ENCODE measurements around the gene HCFC2. TPM values are rescaled to one million over a fixed set of nuclear protein-coding genes. Genes with fewer than 3 reads are reported as not detected.

Gene HCFC2
- total and polyA plus RNA-seq, 9 of the 15 experiments (the other 6 are each of a cell fraction or from before 2014, with no cell fraction given) = 1.2 to 6.5 (median 3.8) TPM

- Histone ChIP-seq H3K36me3 (ENCODE audit: control insufficient read depth, insufficient read depth, low read length) (peaks cover 79% of the 10 kb centered on the region), H3K27ac (ENCODE audit: extremely low read depth, low read depth, low read length) (no peak overlapping the region), H3K9me1 (ENCODE audit: control insufficient read depth, insufficient read depth, low read length) (no peaks in the 10 kb centered on the region), H3K4me2 (ENCODE audit: insufficient read depth, low read length) (no peak overlapping the region), H3K4me3 (no peak overlapping the region), H2AFZ (ENCODE audit: low read depth, low read length) (no peak overlapping the region), H3K4me1 (replicated peaks in 1 of 2; ENCODE audit: control insufficient read depth in 2 of 2, insufficient read depth in 2 of 2, low read length in 2 of 2) (no peaks in the 10 kb centered on the region), H3K9ac (ENCODE audit: insufficient read depth in 1 of 2, low read depth in 2 of 2, low read length in 2 of 2) (no peak overlapping the region), H3K9me3 (replicated peaks; ENCODE audit: control insufficient read depth, insufficient read depth, low read depth, low read length) (no peaks in the 10 kb centered on the region), H3K79me2 (ENCODE audit: control insufficient read depth, insufficient read depth, low read length) (peaks cover 7% of the 10 kb centered on the region; the same call in 1 of the 3 replicates), H3K27me3 (ENCODE audit: control insufficient read depth in 2 of 2, insufficient read depth in 2 of 2, low read length in 2 of 2) (no peaks in the 10 kb centered on the region), H4K20me1 (replicated peaks; ENCODE audit: control insufficient read depth, insufficient read depth, low read length) (no peaks in the 10 kb centered on the region)
- no peak for ATAC-seq
- ChIA-PET CTCF (ENCODE audit: low intra/inter-chr PET ratio) (no interaction called here), POLR2A (interaction anchor here (1.8 to 2.5 kb wide), 2 partner anchors 10 to 12 kb away, joined by 3 to 9 read pairs; partner anchors contain the start of gene NFYB)
- in situ Hi-C loops (cut with MboI) = no loop called here
- WGBS (ENCODE audit: insufficient coverage, low coverage, missing lambda C conversion rate) = 98% methylated on average over 3 of the region's 3 CpGs
- no peak for DNase-seq (ENCODE audit: extremely low read depth in 1 of 4, low spot score in 3 of 4)
- intact Hi-C loops (cut with micrococcal nuclease) = no loop called here
- no TSS peak for BruUV-seq (replicated peaks)
- FAIRE-seq = no peak
- no peak for TF ChIP-seq KDM5B (IDR thresholded peaks at IDR 0.05; ENCODE audit: insufficient replicate concordance, low read depth, low read length)
Measured at GRCh38 chr12:104126548-104126947, 62.2 kb downstream of the HCFC2 start.

DNA sequence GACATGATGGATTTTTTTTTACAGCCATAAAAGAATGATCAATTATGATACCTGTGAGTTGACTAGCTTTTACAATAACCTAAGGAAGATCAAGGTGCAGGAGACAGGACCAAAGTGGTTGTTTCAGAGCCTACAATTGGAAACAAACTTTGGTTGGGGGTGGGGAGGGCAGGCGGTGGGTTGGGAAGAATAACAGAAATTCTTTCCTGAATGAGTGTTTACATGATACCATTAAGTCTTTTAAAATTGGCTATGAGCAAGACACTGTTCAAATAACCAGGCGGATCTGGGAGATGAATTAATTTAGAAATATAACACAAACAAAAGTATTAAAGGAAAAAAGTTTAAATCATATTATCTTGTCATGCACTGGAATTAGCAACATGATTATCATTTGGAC is 66.4 kb downstream of the HCFC2 start:
- BruUV-seq (replicated peaks) = no TSS peak
- no peak overlapping the region for H3K27ac ChIP-seq (ENCODE audit: extremely low read depth, low read depth, low read length)
- no peak for TF ChIP-seq NCOA6 (IDR thresholded peaks at IDR 0.05)
- TF ChIP-seq PCBP2 (IDR thresholded peaks at IDR 0.05; ENCODE audit: low read depth, low read length, poor library complexity, severe bottlenecking) = no peak
- no peak for TF ChIP-seq ELF1 (tag; IDR thresholded peaks at IDR 0.05)
- no peak for TF ChIP-seq CBX3 (IDR thresholded peaks at IDR 0.05; ENCODE audit: borderline replicate concordance in 1 of 2, low read length in 2 of 2)
- TF ChIP-seq, protein P1, sequence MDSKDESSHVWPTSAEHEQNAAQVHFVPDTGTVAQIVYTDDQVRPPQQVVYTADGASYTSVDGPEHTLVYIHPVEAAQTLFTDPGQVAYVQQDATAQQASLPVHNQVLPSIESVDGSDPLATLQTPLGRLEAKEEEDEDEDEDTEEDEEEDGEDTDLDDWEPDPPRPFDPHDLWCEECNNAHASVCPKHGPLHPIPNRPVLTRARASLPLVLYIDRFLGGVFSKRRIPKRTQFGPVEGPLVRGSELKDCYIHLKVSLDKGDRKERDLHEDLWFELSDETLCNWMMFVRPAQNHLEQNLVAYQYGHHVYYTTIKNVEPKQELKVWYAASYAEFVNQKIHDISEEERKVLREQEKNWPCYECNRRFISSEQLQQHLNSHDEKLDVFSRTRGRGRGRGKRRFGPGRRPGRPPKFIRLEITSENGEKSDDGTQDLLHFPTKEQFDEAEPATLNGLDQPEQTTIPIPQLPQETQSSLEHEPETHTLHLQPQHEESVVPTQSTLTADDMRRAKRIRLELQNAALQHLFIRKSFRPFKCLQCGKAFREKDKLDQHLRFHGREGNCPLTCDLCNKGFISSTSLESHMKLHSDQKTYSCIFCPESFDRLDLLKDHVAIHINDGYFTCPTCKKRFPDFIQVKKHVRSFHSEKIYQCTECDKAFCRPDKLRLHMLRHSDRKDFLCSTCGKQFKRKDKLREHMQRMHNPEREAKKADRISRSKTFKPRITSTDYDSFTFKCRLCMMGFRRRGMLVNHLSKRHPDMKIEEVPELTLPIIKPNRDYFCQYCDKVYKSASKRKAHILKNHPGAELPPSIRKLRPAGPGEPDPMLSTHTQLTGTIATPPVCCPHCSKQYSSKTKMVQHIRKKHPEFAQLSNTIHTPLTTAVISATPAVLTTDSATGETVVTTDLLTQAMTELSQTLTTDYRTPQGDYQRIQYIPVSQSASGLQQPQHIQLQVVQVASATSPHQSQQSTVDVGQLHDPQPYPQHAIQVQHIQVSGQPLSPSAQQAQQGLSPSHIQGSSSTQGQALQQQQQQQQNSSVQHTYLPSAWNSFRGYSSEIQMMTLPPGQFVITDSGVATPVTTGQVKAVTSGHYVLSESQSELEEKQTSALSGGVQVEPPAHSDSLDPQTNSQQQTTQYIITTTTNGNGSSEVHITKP (IDR thresholded peaks at IDR 0.05; ENCODE audit: partially characterized antibody) = no peak
- TF ChIP-seq E2F6 (IDR thresholded peaks at IDR 0.05; ENCODE audit: borderline replicate concordance in 1 of 2, extremely low read depth in 1 of 2, insufficient read depth in 1 of 2, insufficient read length in 1 of 2, low read depth in 1 of 2, low read length in 1 of 2, poor library complexity in 1 of 2, severe bottlenecking in 1 of 2) = no peak
- TF ChIP-seq ZNF384 (IDR thresholded peaks at IDR 0.05; ENCODE audit: low read depth, low read length) = no peak
- no peak for TF ChIP-seq ZNF311 (CRISPR knock-in tag; IDR thresholded peaks at IDR 0.05)
- TF ChIP-seq KLF1 (tag; IDR thresholded peaks at IDR 0.05) = no peak
- no peak for TF ChIP-seq BRD4 (IDR thresholded peaks at IDR 0.05)

More for the DNA sequence above, 66.4 kb downstream of the HCFC2 start:
- in situ Hi-C loops (cut with MboI) = no loop called here
- Histone ChIP-seq H3K36me3 (ENCODE audit: control insufficient read depth, insufficient read depth, low read length) (peaks cover 83% of the 10 kb centered on the region), H3K27me3 (ENCODE audit: control insufficient read depth in 2 of 2, insufficient read depth in 2 of 2, low read length in 2 of 2) (no peaks in the 10 kb centered on the region), H2AFZ (ENCODE audit: low read depth, low read length) (no peak overlapping the region), H4K20me1 (replicated peaks; ENCODE audit: control insufficient read depth, insufficient read depth, low read length) (no peaks in the 10 kb centered on the region), H3K4me1 (replicated peaks in 1 of 2; ENCODE audit: control insufficient read depth in 2 of 2, insufficient read depth in 2 of 2, low read length in 2 of 2) (peaks cover 0 to 6% of the 10 kb centered on the region in 2 experiments; a peak in 2 of 5 replicates), H3K4me3 (no peak overlapping the region), H3K79me2 (ENCODE audit: control insufficient read depth, insufficient read depth, low read length) (peaks cover 30% of the 10 kb centered on the region), H3K9ac (ENCODE audit: insufficient read depth in 1 of 2, low read depth in 2 of 2, low read length in 2 of 2) (no peak overlapping the region), H3K4me2 (ENCODE audit: insufficient read depth, low read length) (no peak overlapping the region), H3K9me1 (ENCODE audit: control insufficient read depth, insufficient read depth, low read length) (no peaks in the 10 kb centered on the region), H3K9me3 (replicated peaks; ENCODE audit: control insufficient read depth, insufficient read depth, low read depth, low read length) (no peaks in the 10 kb centered on the region)
- DNase-seq (ENCODE audit: extremely low read depth in 1 of 4, low spot score in 3 of 4) (no peak), ATAC-seq (no peak), FAIRE-seq (no peak)
- ChIA-PET CTCF (ENCODE audit: low intra/inter-chr PET ratio) (interaction anchor here (0.6 kb wide), 1 partner anchor 684 kb away, joined by 3 read pairs; no protein-coding TSS in a partner anchor), POLR2A (no interaction called here)
- intact Hi-C loops (cut with micrococcal nuclease) = no loop called here
- WGBS (ENCODE audit: insufficient coverage, low coverage, missing lambda C conversion rate) = 75% methylated on average over 2 of the region's 2 CpGs
